Esophagus muscularis mucosa (tissue), 4 donors: Measurements from ENCODE around the gene SRP14. TPM values are rescaled to one million over a fixed set of nuclear protein-coding genes. Genes with fewer than 3 reads are reported as not detected.

ENCODE experiments used
- DNase-seq: peaks from one replicate; pipeline ENCODE4 v3.0.0-alpha.2; 2017; ENCODE audit errors: extremely low spot score
- H3K27ac ChIP-seq, 4 donors: fragments of 200-600 bp; sonication (generic); replicated peaks in 1 of 4; 1 replicate in 3 of 4; 2 replicates in 1 of 4; pipeline ENCODE4 v1.5.1; 2016 to 2019; ENCODE audit warnings: mild to moderate bottlenecking in 1 of 4
- H3K27me3 ChIP-seq, 4 donors: fragments of 200-600 bp; sonication (generic); one replicate each; pipeline versions ENCODE4 v1.5.1 to v1.6.0; 2016 to 2019
- H3K36me3 ChIP-seq, 4 donors: fragments of 200-600 bp; sonication (generic); one replicate each; pipeline ENCODE4 v1.5.1; 2016 to 2019
- H3K4me1 ChIP-seq, 4 donors: fragments of 200-600 bp; sonication (generic); one replicate each; pipeline ENCODE4 v1.5.1; 2016 to 2019
- H3K4me3 ChIP-seq, 4 donors: fragments of 200-600 bp; sonication (generic); 1 replicate in 2 of 4; 2 replicates in 2 of 4; pipeline ENCODE4 v1.5.1; 2016 to 2019; ENCODE audit warnings: mild to moderate bottlenecking in 4 of 4, moderate library complexity in 1 of 4
- H3K9me3 ChIP-seq, 4 donors: fragments of 200-600 bp; sonication (generic); 1 replicate in 3 of 4; 2 replicates in 1 of 4; pipeline ENCODE4 v1.5.1; 2016 to 2019
- CTCF ChIP-seq, 3 experiments: fragments of 200-600 bp in 2 of 3; fragments of 450-650 bp in 1 of 3; sonication (generic) in 2 of 3; IDR thresholded peaks; one replicate each; pipeline ENCODE4 v1.5.1; 2017 to 2019; ENCODE audit warnings: antibody characterized with exemption in 3 of 3, mild to moderate bottlenecking in 2 of 3, moderate library complexity in 1 of 3
- EP300 ChIP-seq: sonication (generic); formaldehyde crosslinking; IDR thresholded peaks from one replicate; pipeline ENCODE4 v1.6.1; 2017; ENCODE audit warnings: antibody characterized with exemption
- POLR2A ChIP-seq: fragments of 450-650 bp; IDR thresholded peaks from one replicate; pipeline ENCODE4 v1.6.1; 2017; ENCODE audit warnings: antibody characterized with exemption, moderate library complexity, mild to moderate bottlenecking, low read depth
- POLR2AphosphoS5 ChIP-seq, 2 donors: sonication (generic); formaldehyde crosslinking; IDR thresholded peaks; one replicate each; pipeline ENCODE4 v1.6.1; 2017; ENCODE audit warnings: antibody characterized with exemption in 2 of 2
- WGBS: methylation state at CpG from one replicate; pipeline ENCODE4 v1.1.5; 2018; 5-methylcytosine and 5-hydroxymethylcytosine counted together
- intact Hi-C: fragments of 100-400 bp; cut with DNase I; formaldehyde crosslinking; loops from one replicate; pipeline ENCODE4 v1.15.1; 2023
- total RNA-seq, 4 donors: library from RNA; depleted of rRNA; stranded (reverse); fragments of >200 nt; gene quantifications; one replicate each; pipeline versions ENCODE4 v1.1.0 to v1.2.1, GENCODE V29; 2016

SRP14 gene
- total RNA-seq, 4 donors from 2014 or later, result 262 to 412 (median 301) TPM

- intact Hi-C loops, result loop anchor here (5.0 kb wide), 1 partner anchor 110 kb away; no protein-coding TSS in a partner anchor
- Histone ChIP-seq H3K9me3 (no peaks in the 10 kb centered on the region), H3K4me3 (no peak overlapping the region), H3K36me3 (peaks cover 0 to 7% (median 0%) of the 10 kb centered on the region in 4 donors), H3K4me1 (peaks cover 38 to 50% (median 47%) of the 10 kb centered on the region in 4 donors), H3K27me3 (no peaks in the 10 kb centered on the region), H3K27ac (peak overlapping the region; percentile 8 to 51 (median 50))
- peak; percentile 45 for DNase-seq
- WGBS, result 75% methylated on average over 5 of the region's 5 CpGs
- TF ChIP-seq POLR2AphosphoS5 (IDR thresholded peaks at IDR 0.05) (no peak), POLR2A (no peak), EP300 (no peak), CTCF (IDR thresholded peaks at IDR 0.05) (no peak)
Measured at GRCh38 chr15:40046721-40047414, 7.9 kb upstream of the SRP14 start.

- intact Hi-C loops, result loop anchor here (2.0 to 5.0 kb wide), 2 partner anchors 112 to 229 kb away; no protein-coding TSS in a partner anchor
- peak; percentile 66 for DNase-seq
- Histone ChIP-seq H3K4me1 (peaks cover 38 to 52% (median 45%) of the 10 kb centered on the region in 4 donors), H3K9me3 (no peaks in the 10 kb centered on the region), H3K4me3 (peak overlapping the region in 1 of 4 donors; percentile 0), H3K27me3 (no peaks in the 10 kb centered on the region), H3K36me3 (peaks cover 0 to 7% (median 0%) of the 10 kb centered on the region in 4 donors), H3K27ac (peak overlapping the region; percentile 31 to 57 (median 57))
- 72% methylated on average over 6 of the region's 6 CpGs for WGBS
- TF ChIP-seq POLR2A (no peak), POLR2AphosphoS5 (IDR thresholded peaks at IDR 0.05) (no peak), CTCF (IDR thresholded peaks at IDR 0.05) (no peak), EP300 (no peak)
Measured at GRCh38 chr15:40045572-40046217, 6.7 kb upstream of the SRP14 start.

GRCh38 chr15:40044717-40045571 lies 6.0 kb upstream of the SRP14 start:
- Histone ChIP-seq H3K27ac (peak overlapping the region; percentile 31 to 57 (median 57)), H3K36me3 (peaks cover 0 to 7% (median 0%) of the 10 kb centered on the region in 4 donors), H3K9me3 (no peaks in the 10 kb centered on the region), H3K27me3 (no peaks in the 10 kb centered on the region), H3K4me3 (peak overlapping the region; percentile 5 to 34 (median 24)), H3K4me1 (peaks cover 37 to 57% (median 50%) of the 10 kb centered on the region in 4 donors)
- TF ChIP-seq EP300 (no peak), POLR2AphosphoS5 (IDR thresholded peaks at IDR 0.05) (peak; percentile 17 to 74), CTCF (IDR thresholded peaks at IDR 0.05) (peak; percentile 87 to 97 (median 94)), POLR2A (no peak)
- intact Hi-C loops, result loop anchor here (2.0 to 5.0 kb wide), 3 partner anchors 112 to 230 kb away; no protein-coding TSS in a partner anchor
- 7% methylated on average over 20 of the region's 22 CpGs for WGBS
- DNase-seq, result peak; percentile 95

GRCh38 chr15:40043927-40044716 lies 5.1 kb upstream of the SRP14 start:
- no peak for TF ChIP-seq CTCF (IDR thresholded peaks at IDR 0.05)
- DNase-seq, result peak; percentile 55
- WGBS, result 85% methylated on average over 9 of the region's 10 CpGs
- H3K27ac ChIP-seq, result peak overlapping the region in 2 of 4 donors; percentile 57
- no peak overlapping the region for H3K4me3 ChIP-seq
- H3K4me1 ChIP-seq, result peaks cover 33 to 58% (median 54%) of the 10 kb centered on the region in 4 donors
- intact Hi-C loops, result loop anchor here (2.0 to 5.0 kb wide), 2 partner anchors 173 to 231 kb away; no protein-coding TSS in a partner anchor
- H3K27me3 ChIP-seq, result no peaks in the 10 kb centered on the region
- H3K9me3 ChIP-seq, result no peaks in the 10 kb centered on the region
- peaks cover 0 to 7% (median 0%) of the 10 kb centered on the region in 4 donors for H3K36me3 ChIP-seq
